DMS114 treated with DMSO at 0.1 percent for 48 hours (cell line): ENCODE data around the gene AVEN.
"Not testable (repeated sequence)": the region's sequence is repeated elsewhere in the genome, so short reads cannot be mapped to it uniquely, and the experiment has no call there.

ENCODE experiments used
- DNase-seq: peaks from one replicate; lab custom pipeline; 2025; ENCODE audit not compliant: unreplicated experiment; lab: John Stamatoyannopoulos, UW

Gene AVEN

GRCh38 chr15:34038871-34039789 lies at the start of gene AVEN:
AVEN (minus strand) TSS chr15:34039204; CDS start chr15:34039046, 158 bp downstream.
- no peak for DNase-seq

- no peak for DNase-seq
Observed at GRCh38 chr15:34085746-34086145, 46.7 kb upstream of the AVEN start.

DNA sequence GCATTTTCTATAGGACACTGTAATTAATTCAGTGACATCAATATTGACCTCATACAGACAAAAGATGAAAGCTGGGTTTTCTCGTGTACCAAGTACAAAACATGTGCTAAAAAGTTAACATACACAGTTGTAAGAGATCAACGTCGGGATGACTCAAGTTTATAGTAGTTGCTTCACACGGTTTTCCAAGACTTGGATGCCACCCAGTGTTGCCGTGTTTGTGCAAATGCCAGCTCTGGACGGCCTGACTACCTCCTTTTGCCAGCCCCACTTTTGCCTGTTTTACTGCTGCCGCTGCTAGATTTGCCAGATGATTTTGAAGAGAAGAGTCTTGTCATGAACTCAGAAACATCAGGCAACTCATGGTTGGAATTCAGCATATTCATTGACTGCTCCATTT lies 45.1 kb upstream of the AVEN start:
- DNase-seq = no peak

- no peak for DNase-seq
Observed at GRCh38 chr15:34079904-34080303, 40.9 kb upstream of the AVEN start.

GRCh38 chr15:34078900-34079299 lies 39.9 kb upstream of the AVEN start:
- no peak for DNase-seq

GRCh38 chr15:34076785-34077184 lies 37.8 kb upstream of the AVEN start:
- no peak for DNase-seq

GRCh38 chr15:34070003-34070402 lies 31.0 kb upstream of the AVEN start:
- no peak for DNase-seq

- no peak for DNase-seq
Observed at GRCh38 chr15:34065941-34066340, 26.9 kb upstream of the AVEN start.

GRCh38 chr15:34065261-34065660 lies 26.3 kb upstream of the AVEN start:
- DNase-seq = no peak

- DNase-seq = no peak
Observed at GRCh38 chr15:34064438-34064837, 25.4 kb upstream of the AVEN start.

GRCh38 chr15:34059946-34060345 lies 20.9 kb upstream of the AVEN start:
- DNase-seq = no peak

DNA sequence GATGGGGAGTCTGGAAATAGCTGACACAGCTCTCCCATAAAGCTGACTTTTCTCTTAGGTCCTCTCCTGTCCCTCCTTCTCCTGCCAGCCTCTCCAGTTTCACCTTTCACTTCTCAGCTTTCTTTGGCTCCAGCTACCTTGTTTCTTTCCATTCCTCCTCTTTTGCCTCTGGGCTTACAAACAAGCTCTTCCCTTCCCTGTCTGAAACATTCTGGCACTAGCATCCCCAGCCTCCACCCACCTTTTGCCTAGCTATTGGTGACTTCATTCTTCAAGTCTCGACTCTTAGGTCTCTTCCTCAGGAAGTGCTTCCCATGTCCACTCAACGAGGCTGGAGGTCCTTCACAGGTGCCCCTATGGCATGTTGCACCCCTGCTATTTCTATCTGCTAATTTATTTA lies 20.5 kb upstream of the AVEN start:
- DNase-seq = no peak

GRCh38 chr15:34056911-34057310 lies 17.9 kb upstream of the AVEN start:
- DNase-seq = no peak

GRCh38 chr15:34055868-34056595 lies 17.0 kb upstream of the AVEN start:
- no peak for DNase-seq

DNA sequence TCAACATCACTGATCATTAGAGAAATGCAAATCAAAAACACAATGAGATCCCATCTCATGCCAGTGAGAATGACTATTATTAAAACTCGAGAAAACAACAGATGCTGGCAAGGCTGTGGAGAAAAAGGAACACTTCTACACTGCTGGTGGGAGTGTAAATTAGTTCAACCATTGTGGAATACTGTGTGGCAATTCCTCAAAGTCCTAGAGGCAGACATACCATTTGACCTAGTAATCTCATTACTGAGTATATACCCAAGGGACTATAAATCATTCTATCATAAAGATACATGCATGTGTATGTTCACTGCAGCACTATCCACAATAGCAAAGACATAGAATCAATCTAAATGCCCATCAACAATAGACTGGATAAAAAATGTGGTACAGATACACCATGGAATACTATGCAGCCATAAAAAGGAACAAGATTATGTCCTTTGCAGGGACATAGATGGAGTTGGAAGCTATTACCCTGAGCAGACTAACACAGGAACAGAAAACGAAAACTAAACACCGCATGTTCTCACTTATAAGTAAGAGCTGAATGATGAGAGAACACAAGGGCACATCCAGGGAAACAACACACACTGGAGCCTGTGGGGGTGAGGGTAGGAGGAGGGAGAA lies 15.2 kb upstream of the AVEN start:
- DNase-seq = no peak

GRCh38 chr15:34050385-34050784 lies 11.4 kb upstream of the AVEN start:
- DNase-seq = not testable (repeated sequence)

GRCh38 chr15:34049112-34049511 lies 10.1 kb upstream of the AVEN start:
- DNase-seq = no peak

GRCh38 chr15:34047893-34048775 lies 9.1 kb upstream of the AVEN start:
- DNase-seq = no peak

GRCh38 chr15:34046471-34047145 lies 7.6 kb upstream of the AVEN start:
- no peak for DNase-seq

GRCh38 chr15:34043813-34044212 lies 4.8 kb upstream of the AVEN start:
- DNase-seq = no peak
